AG04449 (cell line): ENCODE measurements around the gene FCMR.

Experiments used
- CTCF ChIA-PET: fragments of 350-600 bp; formaldehyde crosslinking; extraction: SDS; loops from one replicate; lab custom pipeline; 2021; ENCODE audit warnings: antibody characterized with exemption; lab: Yijun Ruan, JAX
- POLR2A ChIA-PET: fragments of 400-600, 350-600 bp; formaldehyde crosslinking; extraction: SDS; loops from one replicate; lab custom pipeline; 2020; ENCODE audit warnings: antibody characterized with exemption, inconsistent platforms; lab: Yijun Ruan, JAX
- DNase-seq: peaks from one replicate; pipeline ENCODE4 v3.0.0-alpha.2; 2010; ENCODE audit warnings: low read depth, low spot score
- H3K4me3 ChIP-seq: 2 replicates; pipeline ENCODE4 v1.5.1; 2011; ENCODE audit warnings: low read depth, mild to moderate bottlenecking, control low read depth, low read length
- CTCF ChIP-seq: IDR thresholded peaks from one replicate; pipeline ENCODE4 v1.5.1; 2011; ENCODE audit warnings: mild to moderate bottlenecking, moderate library complexity, low read length, control low read depth, inconsistent platforms; ENCODE audit not compliant: insufficient read depth; ENCODE audit errors: missing control alignments

The FCMR gene

GRCh38 chr1:206907304-206907991 lies 14.3 kb downstream of the FCMR start:
- no peak overlapping the region for H3K4me3 ChIP-seq
- no peak for DNase-seq
- ChIA-PET POLR2A (no interaction called here), CTCF (interaction anchor here (0.7 to 7.8 kb wide), 18 partner anchors 9 to 276 kb away, joined by 3 to 99 read pairs (median 7); partner anchors contain the start of genes DYRK3, IL19 and IL24)
- TF ChIP-seq CTCF = peak; percentile 11

- DNase-seq = peak; percentile 70
- POLR2A ChIA-PET = interaction anchor here (0.7 kb wide), 1 partner anchor 139 kb away, joined by 3 read pairs; no protein-coding TSS in a partner anchor
- H3K4me3 ChIP-seq = no peak overlapping the region
- no peak for TF ChIP-seq CTCF
- CTCF ChIA-PET = interaction anchor here (0.6 to 7.8 kb wide), 24 partner anchors 9 to 294 kb away, joined by 3 to 99 read pairs (median 4); partner anchors contain the start of genes DYRK3, IL20 and IL24
Observed at GRCh38 chr1:206905295-206906164, 16.2 kb downstream of the FCMR start.

- H3K4me3 ChIP-seq = no peak overlapping the region
- CTCF ChIA-PET = interaction anchor here (0.9 to 7.8 kb wide), 9 partner anchors 8 to 241 kb away, joined by 3 to 99 read pairs (median 7); partner anchors contain the start of gene IL20
- POLR2A ChIA-PET = no interaction called here
- no peak for TF ChIP-seq CTCF
- no peak for DNase-seq
Observed at GRCh38 chr1:206904423-206905142, 17.2 kb downstream of the FCMR start.

- CTCF ChIA-PET = interaction anchor here (1.4 to 7.8 kb wide), 3 partner anchors 9 to 169 kb away, joined by 4 to 99 read pairs (median 43); no protein-coding TSS in a partner anchor
- TF ChIP-seq CTCF = no peak
Observed at GRCh38 chr1:206903687-206904086, 18.1 kb downstream of the FCMR start.

GRCh38 chr1:206902702-206903101 lies 19.0 kb downstream of the FCMR start:
- no peak for DNase-seq
- ChIA-PET POLR2A (no interaction called here), CTCF (interaction anchor here (1.3 to 7.8 kb wide), 4 partner anchors 10 to 168 kb away, joined by 3 to 99 read pairs (median 24); no protein-coding TSS in a partner anchor)
- TF ChIP-seq CTCF = no peak
- no peak overlapping the region for H3K4me3 ChIP-seq

More at GRCh38 chr1:206903687-206904086, 18.1 kb downstream of the FCMR start:
- H3K4me3 ChIP-seq = no peak overlapping the region
- POLR2A ChIA-PET = no interaction called here
- no peak for DNase-seq
